ENCODE data around the gene MOCOS.

Gene MOCOS

DNA sequence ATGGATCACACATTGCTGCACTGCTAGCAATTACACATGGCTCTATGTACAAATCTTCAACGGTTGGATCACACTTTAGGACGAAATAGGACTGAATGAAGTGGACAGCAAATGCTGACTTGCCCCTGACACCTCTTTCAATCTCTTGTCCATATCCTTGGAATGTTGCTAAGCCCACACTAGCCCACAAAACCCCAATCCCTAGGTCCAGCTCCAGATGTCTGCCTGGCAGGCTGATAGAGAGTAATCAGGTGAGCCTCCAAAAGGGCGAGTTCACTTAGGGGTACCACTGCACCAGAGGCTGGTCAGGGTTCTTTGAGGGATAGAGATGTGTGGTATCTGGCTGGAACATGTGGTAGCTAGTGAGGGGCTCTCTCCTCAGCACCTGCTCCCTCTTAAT is 91.7 kb downstream of the MOCOS start:
- no peak for DNase-seq

DNA sequence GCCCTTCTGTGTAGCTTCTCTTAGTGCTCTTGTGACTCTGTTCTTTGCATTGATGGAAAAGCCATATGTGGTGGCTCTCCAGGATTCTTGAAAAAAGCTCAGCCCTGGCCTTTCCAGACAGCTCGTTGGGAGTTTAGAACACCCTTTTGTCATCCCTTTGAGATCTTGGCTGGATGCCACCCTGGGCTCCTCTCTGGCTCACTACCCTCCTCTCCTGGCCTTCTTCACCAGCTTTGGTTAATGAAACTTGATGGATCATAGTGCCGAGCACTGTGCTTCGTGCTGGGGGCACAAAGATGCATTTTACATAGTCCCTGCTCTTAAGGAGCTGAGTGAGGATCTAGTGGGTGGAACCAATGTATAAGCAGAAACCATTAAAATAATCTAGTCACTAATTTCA is 94.6 kb downstream of the MOCOS start:
- DNase-seq = no peak

DNA sequence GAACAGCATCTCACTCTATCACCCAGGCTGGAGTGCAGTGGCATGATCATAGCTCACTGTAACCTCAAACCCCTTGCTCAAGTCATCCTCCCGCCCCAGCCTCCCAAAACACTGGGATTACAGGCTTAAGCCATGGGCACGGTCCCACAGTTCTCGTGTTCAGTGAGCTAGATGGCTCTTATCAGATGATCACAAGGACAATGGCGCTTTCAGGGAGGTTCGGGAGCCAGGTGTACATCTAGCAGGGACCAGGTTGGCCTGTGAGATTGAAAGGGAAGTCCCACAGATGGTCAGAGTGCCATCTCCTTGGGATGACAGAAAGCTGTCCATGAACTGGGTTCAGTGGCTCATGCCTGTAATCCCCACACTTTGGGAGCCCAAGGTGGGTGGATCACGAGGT is 96.2 kb downstream of the MOCOS start:
- DNase-seq = no peak

GRCh38 chr18:36284268-36284667 is 97.0 kb downstream of the MOCOS start:
- no peak for DNase-seq

- DNase-seq = peak; percentile 52
These were observed 97.5 kb downstream of the MOCOS start for GRCh38 chr18:36284671-36285295.

DNA sequence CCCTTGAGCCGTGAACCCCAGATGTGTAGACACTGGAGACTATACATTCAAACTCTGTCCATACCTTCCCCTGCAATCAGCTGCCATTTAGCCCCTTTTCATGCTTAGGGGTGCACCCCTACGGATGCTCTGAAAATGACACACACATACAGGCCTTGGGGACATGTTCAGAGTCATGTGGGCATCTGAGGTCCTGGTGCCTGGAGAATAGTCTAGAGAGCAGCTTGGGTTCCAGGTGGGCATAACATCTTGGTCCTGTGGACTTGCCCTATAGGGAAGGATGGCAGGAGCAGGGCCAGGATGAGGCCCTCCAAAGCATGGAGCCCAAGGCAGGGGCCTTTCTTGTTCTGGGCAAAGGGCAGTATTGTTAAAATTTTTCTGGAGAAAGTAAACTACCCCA is 100.4 kb downstream of the MOCOS start:
- no peak for DNase-seq

GRCh38 chr18:36288689-36289088 is 101.4 kb downstream of the MOCOS start:
- no peak for DNase-seq

DNA sequence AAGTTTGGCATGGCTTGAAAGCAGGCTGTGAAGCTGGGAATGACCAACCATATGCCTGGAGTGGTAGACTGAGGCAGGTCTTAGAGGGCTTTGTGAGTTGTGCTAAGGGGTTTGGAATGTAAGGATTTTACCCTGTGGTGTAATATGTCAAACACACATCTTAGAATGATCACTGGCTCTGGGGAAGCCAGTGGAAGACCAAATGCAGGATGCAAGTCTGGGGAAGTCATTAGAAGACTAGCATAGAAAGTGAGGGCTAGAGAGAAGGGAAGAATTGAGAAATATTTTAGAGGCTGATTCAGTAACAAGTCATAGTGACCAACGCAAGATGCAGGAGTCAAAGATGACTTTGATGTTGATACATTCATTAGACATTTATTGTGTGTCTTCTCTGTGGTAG is 106.7 kb downstream of the MOCOS start:
- no peak for DNase-seq

- DNase-seq = no peak
These were observed 107.9 kb downstream of the MOCOS start for GRCh38 chr18:36295214-36295613.

DNA sequence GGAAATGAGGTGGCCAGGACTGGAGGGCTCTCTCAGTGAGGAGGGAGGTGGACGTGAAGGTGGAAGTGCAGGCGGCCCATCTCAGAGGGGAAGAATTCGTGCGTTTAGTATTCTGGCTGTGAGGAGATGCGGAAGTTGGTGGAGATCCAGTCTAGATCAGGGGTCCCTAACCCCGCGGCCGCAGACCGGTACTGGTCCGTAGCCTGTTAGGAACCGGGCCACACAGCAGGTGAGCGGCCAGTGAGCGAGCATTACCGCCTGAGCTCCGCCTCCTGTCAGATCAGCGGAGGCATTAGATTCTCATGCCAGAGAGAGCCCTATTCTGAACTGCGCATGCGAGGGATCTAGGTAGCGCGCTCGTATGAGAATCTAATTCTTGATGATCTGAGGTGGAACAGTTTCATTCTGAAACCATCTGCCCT is 108.6 kb downstream of the MOCOS start:
- DNase-seq = no peak

- peak; percentile 12 for DNase-seq
These were observed 109.5 kb downstream of the MOCOS start for GRCh38 chr18:36296650-36297416.

- peak; percentile 13 for DNase-seq
These were observed 110.3 kb downstream of the MOCOS start, which contains the start of gene FHOD3 for GRCh38 chr18:36297417-36298125. TSS of gene FHOD3 (plus strand) at chr18:36297713. CDS start at chr18:36297836, 123 bp downstream.

DNA sequence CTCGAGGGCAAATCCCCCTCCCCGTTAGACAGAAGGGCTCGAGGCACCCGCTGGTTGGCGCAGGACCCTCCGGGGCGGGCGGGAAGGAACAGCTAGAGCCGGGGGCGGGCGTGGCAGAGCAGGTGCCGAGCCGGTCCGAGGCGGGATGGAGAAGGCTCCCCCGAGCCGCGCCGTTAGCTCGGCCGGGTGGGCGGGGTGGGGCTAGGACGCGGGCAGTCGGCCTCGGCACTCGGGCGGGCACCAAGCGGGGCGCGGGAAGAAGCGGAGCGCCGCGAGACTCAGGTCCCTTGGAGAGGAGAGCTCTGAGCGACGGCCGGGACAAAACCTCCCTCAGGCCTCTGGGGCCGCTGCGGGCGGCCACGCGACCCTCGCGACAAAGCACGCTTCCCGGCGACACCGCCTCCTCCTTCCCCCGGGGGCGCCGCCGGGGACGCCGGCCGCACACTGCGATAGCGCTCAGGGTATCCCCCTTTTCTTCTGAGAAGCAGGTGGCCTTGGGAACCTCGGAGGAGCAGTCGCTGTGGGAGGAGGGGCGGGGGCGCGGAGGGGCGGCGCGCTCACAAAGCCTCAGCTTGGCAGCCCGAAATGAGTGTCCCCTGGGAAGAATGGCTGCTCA is 110.9 kb downstream of the MOCOS start:
- DNase-seq = no peak

- no peak for DNase-seq
These were observed 111.7 kb downstream of the MOCOS start for GRCh38 chr18:36299015-36299414.

GRCh38 chr18:36300211-36300610 is 112.9 kb downstream of the MOCOS start:
- DNase-seq = no peak

DNA sequence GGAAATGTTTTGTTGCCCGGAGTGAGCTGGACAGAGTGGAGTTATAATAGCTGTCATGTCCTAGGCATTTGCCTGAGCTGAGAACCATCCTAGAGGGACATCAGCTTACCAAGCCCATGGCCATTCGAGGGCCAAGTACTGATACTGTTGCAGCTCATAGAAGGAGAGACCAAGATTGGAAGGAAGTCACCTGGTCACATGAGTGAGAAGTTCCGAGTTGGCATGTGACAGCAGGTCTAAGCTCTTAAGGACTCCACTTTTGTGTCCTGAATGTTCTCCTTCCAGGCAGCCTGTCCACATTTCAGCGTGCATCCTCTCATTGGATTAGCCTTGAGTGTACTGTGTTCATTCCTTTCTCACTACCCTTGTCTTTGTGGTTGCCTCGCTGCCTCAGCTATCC is 114.6 kb downstream of the MOCOS start:
- no peak for DNase-seq

DNA sequence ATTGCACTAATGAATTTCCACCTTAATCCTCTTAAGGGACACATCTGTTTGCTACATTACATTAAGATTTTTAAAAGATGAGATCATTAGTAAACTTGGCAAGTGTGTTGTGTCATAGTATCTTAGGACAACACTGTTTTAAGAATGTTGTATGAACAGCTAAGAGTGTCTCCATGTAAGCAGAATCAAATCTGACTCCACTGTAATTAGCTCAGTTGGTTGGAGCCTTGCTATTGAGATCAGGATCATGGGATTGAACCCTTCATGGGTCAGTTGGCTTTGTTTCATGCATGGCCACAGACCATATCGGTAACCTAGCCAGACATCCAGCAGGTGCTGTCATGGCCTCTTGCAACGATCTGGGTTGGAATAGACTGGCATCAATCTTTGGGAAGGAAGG is 115.4 kb downstream of the MOCOS start:
- DNase-seq = no peak

DNA sequence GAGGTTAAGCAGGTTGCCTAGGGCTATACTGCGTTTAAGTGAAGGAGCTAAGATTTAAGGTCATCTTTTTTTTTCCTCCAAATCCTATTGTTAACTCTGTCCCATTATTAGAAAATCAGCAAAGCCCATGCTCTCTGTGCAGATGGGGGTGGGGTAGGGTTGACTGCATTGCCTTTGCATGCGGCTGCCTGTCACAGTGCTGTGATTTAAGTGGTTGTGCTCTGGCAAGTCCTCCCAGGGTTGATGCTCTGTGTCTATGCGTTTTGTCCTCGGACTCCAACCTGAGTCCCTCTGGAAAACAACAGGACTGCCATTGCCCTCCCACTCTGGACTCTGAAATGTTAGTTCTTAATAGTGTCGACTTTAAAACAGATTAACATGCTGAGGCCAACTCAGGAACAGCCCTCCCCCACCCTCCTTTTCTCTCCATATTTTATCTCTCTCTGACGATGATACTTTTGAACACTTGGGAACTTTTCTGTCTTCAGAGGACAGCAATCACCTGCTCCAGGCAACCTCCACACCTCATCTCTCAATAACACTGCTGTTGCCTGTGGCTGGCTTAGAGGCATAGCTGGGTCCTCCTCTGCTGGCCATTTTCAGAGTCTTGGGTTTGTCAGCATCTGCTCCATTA is 116.0 kb downstream of the MOCOS start:
- no peak for DNase-seq

DNA sequence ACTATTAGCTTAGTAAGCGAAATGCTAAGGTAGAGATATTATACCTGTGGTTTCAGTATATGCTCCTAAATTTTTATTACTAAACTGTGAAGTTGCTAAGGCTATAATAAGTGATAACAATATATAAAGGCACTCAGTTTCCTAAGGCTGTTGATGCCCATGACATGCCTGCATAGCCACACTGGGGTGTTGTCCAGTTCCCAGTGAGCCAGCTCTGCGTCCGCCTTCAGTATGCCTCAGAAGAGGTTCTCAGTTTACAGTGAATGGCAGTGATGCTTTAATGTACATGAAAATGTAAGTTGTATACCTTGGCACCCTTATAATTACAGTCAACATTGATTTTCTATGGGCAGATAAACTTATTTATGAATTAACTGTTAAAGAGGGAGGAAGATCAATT is 117.4 kb downstream of the MOCOS start:
- no peak for DNase-seq

DNA sequence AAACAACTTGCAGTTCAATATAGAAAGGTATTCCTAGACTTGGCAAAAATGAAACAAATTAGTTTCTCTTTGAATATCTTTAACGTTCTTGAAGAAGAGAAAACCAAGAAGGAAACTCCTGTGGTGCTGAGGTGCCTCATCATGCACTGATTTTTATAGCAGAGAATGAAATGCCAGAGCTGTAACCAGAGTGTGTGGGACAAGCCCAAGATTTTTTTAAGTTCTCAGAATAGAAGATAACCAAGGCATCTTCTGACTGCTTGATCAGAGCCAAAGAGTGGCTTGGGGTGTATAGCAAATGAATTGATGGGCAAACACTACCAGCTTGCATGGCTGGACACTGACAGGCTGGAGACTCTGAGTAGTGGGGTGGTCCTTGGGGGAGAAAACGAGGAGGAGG is 118.1 kb downstream of the MOCOS start:
- no peak for DNase-seq

DNA sequence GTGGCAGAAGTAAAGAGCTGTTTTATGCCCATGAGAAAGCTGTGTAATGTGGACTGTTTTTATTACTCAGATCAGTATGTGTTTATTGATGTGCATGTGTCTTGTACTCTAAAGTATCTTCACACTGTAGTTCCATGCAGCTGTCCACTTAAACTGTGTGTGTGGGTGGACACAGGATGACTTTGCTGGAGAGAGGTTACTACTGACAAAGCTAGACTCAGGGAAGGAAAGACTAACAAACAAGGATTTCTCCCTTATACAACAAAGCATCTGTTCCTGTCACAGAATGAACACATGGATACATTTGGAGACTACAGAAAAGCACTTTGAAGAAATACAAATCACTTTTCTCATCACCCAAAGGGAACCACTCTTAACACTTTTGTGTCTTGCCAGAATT is 120.2 kb downstream of the MOCOS start:
- no peak for DNase-seq

DNA sequence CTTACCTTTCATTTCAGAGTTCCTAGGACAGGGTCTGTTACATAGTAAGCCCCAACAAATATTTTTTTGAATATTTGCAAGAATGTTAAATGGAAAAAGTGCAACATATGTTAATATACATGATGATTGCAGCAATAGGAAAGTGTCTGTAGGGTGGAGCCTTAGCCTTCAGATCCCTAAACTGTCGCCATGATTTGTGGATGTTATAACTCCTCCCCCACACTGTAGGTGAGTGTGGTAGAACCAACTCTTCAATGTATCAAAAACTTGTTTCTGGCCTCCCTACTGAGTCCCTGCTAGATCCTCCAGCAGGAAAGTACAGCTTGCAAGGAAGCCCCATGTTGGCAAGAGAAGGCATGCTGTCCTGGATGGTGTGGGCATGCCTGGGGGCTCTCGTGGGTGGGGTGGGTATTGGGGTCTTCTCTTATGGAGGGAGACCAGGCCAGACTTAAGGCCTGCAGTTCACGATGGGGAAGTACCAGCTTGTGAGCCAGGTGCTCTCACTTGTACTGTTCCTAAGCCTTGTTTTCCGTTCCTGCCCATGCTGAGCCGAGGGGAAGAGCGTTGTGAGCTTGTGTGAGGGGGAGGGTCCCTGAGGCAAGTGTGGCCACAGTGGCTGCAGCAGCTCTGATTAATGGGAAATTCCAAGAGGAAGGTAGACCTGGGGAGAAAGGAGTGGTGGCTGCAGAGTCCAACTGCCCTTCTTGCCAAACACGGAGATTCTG is 121.6 kb downstream of the MOCOS start:
- DNase-seq = no peak

Data from activated CD4-positive, alpha-beta T cell treated with anti-CD3 and anti-CD28 coated beads for 48 hours (primary cell).